Astrocyte (in vitro differentiated cells and primary cell): Measurements from ENCODE around the gene ROCK1.

Experiments used
- EZH2 ChIP-seq: IDR thresholded peaks from 2 replicates; pipeline ENCODE4 v1.6.1; 2012; ENCODE audit warnings: mild to moderate bottlenecking, low read length, inconsistent platforms; ENCODE audit not compliant: insufficient read depth
- TF ChIP-seq, protein P1 (sequence below): IDR thresholded peaks from 2 replicates; pipeline ENCODE4 v1.5.1; 2011; ENCODE audit warnings: low read depth, mild to moderate bottlenecking, inconsistent platforms, low read length, moderate library complexity; ENCODE audit not compliant: insufficient read depth

DNA sequence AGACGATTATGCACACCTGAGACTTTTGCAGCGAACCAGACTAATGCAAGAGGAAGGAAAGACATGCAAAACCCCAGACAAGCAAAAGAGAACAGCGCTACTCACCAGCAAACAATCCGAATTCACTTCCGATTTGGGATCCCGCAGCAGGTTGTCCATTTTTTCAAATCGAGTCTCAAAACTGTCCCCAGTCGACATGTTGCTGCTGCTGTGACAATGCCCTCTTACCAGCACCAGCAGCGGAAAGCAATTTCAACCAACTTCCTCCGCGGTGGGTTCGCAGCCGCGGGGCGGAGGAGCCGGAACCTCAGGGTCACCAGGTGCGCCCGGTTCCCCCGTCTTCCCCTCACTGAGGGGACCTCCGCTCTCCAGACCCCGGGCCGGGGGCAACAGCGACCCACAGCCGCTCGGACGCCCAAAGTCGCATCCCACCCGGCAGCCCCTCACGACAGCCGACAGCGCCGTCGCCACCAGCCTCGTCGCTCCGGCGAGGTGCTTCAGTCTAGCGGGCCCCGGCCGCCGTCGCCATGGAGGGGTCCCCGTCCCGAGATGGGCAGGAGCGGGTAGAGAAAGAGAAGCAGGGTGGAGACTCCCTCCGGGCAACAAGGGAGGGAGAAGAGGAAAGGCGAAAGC is 784 bp downstream of the ROCK1 start:
- TF ChIP-seq, protein P1, sequence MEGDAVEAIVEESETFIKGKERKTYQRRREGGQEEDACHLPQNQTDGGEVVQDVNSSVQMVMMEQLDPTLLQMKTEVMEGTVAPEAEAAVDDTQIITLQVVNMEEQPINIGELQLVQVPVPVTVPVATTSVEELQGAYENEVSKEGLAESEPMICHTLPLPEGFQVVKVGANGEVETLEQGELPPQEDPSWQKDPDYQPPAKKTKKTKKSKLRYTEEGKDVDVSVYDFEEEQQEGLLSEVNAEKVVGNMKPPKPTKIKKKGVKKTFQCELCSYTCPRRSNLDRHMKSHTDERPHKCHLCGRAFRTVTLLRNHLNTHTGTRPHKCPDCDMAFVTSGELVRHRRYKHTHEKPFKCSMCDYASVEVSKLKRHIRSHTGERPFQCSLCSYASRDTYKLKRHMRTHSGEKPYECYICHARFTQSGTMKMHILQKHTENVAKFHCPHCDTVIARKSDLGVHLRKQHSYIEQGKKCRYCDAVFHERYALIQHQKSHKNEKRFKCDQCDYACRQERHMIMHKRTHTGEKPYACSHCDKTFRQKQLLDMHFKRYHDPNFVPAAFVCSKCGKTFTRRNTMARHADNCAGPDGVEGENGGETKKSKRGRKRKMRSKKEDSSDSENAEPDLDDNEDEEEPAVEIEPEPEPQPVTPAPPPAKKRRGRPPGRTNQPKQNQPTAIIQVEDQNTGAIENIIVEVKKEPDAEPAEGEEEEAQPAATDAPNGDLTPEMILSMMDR, result no peak
- TF ChIP-seq EZH2, result no peak
